Astrocyte (in vitro differentiated cells and primary cell): ENCODE results near the gene COQ8A.

Experiments
- CTCF ChIP-seq: IDR thresholded peaks from 2 replicates; pipeline ENCODE4 v1.5.1; 2011; ENCODE audit warnings: low read depth, mild to moderate bottlenecking, inconsistent platforms, low read length, moderate library complexity; ENCODE audit not compliant: insufficient read depth
- EZH2 ChIP-seq: IDR thresholded peaks from 2 replicates; pipeline ENCODE4 v1.6.1; 2012; ENCODE audit warnings: mild to moderate bottlenecking, low read length, inconsistent platforms; ENCODE audit not compliant: insufficient read depth

- TF ChIP-seq CTCF (no peak), EZH2 (no peak)
These were observed 17.6 kb downstream of the COQ8A start for GRCh38 chr1:226957714-226958113.
